Gastrocnemius medialis (tissue), 4 donors: ENCODE data around the gene NFATC4.

ENCODE experiments used
- CTCF ChIP-seq, 5 experiments: fragments of 450-650 bp in 3 of 5; fragments of 200-600 bp in 2 of 5; sonication (generic) in 2 of 5; IDR thresholded peaks in 4 of 5; conservative IDR thresholded peaks in 1 of 5; 1 replicate in 4 of 5; 2 replicates in 1 of 5; pipeline ENCODE4 v1.5.1; 2016 to 2019; ENCODE audit warnings: antibody characterized with exemption in 5 of 5, mild to moderate bottlenecking in 3 of 5, moderate library complexity in 3 of 5
- POLR2A ChIP-seq, 2 donors: fragments of 450-650 bp; IDR thresholded peaks; one replicate each; pipeline ENCODE4 v1.6.1; 2017; ENCODE audit warnings: antibody characterized with exemption in 2 of 2, mild to moderate bottlenecking in 2 of 2, moderate library complexity in 2 of 2

GRCh38 chr14:24367514-24368211, at the start of gene NFATC4:
- TF ChIP-seq POLR2A (IDR thresholded peaks at IDR 0.05) (no peak), CTCF (IDR thresholded peaks at IDR 0.05 in 4 of 5, conservative IDR thresholded peaks at IDR 0.05 in 1 of 5) (no peak)
